ENCODE data around the gene CERKL.

Gene CERKL

DNA sequence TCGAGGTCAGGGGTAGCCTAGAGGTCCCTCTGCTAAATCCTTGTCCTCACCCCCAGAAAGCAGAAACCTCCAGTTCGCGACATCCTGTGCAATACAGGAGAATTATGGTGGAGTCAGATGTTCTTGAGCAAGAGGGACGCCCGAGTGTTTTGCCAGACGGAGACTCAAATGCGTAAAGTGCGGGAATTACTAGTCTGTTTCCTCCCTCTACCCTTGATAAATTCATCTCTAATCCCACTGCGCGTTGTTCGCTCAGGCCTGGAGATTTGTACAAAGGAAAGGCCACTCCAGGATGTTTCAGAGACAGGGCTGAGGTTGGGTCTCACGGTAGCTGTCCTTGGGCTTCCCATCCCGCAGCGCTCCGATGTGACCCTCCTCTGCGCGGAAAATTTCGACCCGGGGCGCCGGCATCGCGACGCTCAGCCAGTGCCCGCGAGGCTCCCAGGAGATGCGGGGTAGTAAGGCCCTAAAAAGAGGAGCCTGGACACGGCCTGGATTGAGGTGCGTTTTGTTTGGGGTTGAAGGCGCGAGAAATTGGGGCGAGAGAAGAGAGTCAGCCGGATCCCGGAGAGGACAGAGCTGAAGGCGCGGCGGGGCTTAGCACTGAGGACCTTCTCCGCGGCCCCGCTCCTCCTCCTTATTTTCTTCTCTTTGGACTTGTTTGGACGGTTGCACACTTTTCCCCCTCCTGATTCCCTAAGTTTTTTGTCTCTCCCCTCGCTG, 26.1 kb upstream of the CERKL start:
- TF ChIP-seq SIN3A (IDR thresholded peaks at IDR 0.05; ENCODE audit: borderline replicate concordance, insufficient read depth, low read length) (no peak), POLR2AphosphoS5 (IDR thresholded peaks at IDR 0.05; ENCODE audit: low read depth, low read length) (no peak), FOXP2 (optimal IDR thresholded peaks at IDR 0.05; ENCODE audit: borderline replicate concordance, extremely low read depth, extremely low read length, insufficient read depth) (no peak), TAF1 (IDR thresholded peaks at IDR 0.05; ENCODE audit: borderline replicate concordance, insufficient read depth, low read length) (no peak)
- TF ChIP-seq, protein P1, sequence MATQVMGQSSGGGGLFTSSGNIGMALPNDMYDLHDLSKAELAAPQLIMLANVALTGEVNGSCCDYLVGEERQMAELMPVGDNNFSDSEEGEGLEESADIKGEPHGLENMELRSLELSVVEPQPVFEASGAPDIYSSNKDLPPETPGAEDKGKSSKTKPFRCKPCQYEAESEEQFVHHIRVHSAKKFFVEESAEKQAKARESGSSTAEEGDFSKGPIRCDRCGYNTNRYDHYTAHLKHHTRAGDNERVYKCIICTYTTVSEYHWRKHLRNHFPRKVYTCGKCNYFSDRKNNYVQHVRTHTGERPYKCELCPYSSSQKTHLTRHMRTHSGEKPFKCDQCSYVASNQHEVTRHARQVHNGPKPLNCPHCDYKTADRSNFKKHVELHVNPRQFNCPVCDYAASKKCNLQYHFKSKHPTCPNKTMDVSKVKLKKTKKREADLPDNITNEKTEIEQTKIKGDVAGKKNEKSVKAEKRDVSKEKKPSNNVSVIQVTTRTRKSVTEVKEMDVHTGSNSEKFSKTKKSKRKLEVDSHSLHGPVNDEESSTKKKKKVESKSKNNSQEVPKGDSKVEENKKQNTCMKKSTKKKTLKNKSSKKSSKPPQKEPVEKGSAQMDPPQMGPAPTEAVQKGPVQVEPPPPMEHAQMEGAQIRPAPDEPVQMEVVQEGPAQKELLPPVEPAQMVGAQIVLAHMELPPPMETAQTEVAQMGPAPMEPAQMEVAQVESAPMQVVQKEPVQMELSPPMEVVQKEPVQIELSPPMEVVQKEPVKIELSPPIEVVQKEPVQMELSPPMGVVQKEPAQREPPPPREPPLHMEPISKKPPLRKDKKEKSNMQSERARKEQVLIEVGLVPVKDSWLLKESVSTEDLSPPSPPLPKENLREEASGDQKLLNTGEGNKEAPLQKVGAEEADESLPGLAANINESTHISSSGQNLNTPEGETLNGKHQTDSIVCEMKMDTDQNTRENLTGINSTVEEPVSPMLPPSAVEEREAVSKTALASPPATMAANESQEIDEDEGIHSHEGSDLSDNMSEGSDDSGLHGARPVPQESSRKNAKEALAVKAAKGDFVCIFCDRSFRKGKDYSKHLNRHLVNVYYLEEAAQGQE (IDR thresholded peaks at IDR 0.05; ENCODE audit: insufficient read depth in 1 of 2, low read depth in 2 of 2, low read length in 2 of 2) = no peak

DNA sequence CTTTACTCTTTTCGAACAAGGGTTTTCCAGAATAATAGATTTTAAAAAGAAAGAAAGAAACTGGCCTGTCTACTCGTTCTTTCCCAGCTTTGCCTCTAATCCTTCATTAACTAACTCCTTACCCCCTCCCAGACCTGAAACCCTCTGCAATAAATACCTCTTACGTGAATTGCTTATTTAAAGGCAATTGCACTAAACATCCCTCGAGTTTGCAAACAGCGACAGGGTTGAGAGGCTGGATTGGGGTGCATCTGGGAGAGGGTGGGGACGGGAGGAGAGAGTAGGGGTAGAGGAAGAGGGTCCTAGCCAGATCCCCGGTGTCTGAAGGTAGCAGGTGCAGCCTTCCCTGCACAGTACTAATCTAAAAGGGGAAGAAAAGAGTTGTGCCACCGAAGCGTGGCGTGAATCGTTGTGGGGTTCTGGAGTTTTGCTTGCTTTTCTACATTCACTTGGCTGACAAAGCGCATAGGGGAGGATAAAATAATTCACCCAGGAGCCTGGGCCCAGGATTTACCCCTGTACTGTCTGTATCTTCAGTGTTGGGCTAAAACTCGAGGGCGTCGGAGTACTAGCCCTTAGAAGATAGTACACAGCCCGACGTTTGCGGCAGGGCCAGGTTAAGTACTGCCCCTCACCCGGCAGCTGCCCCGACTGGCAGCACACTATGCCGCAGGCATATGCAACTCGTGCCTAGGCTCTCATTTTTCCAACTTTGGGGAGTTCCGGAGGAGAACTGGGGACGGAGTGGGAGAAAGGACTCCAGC, 25.3 kb upstream of the CERKL start:
- TF ChIP-seq POLR2AphosphoS5 (IDR thresholded peaks at IDR 0.05; ENCODE audit: low read depth, low read length) (no peak), TAF1 (IDR thresholded peaks at IDR 0.05; ENCODE audit: borderline replicate concordance, insufficient read depth, low read length) (no peak), FOXP2 (optimal IDR thresholded peaks at IDR 0.05; ENCODE audit: borderline replicate concordance, extremely low read depth, extremely low read length, insufficient read depth) (no peak)
- TF ChIP-seq, protein P1 (IDR thresholded peaks at IDR 0.05; ENCODE audit: insufficient read depth in 1 of 2, low read depth in 2 of 2, low read length in 2 of 2) = no peak

DNA sequence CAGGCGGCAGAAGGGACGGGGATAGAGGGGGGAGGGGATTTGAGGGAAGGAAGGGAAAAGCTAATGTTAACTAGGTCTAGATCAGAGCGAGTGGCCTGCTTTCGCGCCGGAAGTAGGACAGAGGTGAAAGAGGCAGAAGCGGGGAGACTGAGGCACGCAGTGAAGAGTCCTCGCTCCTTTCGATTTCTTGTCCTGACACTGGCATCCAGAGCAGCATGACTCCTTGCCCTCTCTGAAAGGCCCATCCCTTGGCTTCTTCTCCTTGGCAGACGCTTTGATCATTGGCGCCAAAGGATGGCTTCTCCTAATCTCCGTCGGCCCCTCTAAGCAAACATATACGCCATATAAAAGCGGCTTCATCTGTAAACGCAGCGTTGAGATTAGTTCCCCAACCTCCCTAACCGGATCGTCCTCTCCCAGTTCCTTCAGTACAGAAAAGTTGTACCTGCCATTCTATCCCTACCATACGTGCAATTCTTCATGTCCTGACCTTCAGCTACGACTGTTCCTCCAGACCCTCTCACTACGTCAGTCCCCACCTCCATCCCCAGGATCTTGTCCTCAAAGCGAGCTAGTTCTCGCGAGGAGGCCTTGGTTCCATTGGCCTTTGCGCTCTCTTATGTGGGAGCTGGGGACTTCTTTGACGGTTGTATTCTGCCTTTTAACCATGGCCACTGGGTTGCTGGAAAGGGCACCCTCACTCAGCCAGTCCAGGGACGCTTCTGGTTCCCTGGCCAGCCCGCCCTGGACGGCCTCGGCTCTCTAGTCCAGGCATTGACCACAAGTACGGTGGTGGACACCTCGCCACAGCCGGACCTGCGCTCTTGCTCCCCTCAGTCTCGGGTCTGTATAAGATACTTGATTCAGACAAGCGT, 24.3 kb upstream of the CERKL start:
- TF ChIP-seq POLR2AphosphoS5 (IDR thresholded peaks at IDR 0.05; ENCODE audit: low read depth, low read length) = no peak
- no peak for TF ChIP-seq SIN3A (IDR thresholded peaks at IDR 0.05; ENCODE audit: borderline replicate concordance, insufficient read depth, low read length)
- no peak for TF ChIP-seq FOXP2 (optimal IDR thresholded peaks at IDR 0.05; ENCODE audit: borderline replicate concordance, extremely low read depth, extremely low read length, insufficient read depth)
- TF ChIP-seq TAF1 (IDR thresholded peaks at IDR 0.05; ENCODE audit: borderline replicate concordance, insufficient read depth, low read length) = no peak
- TF ChIP-seq, protein P1 (IDR thresholded peaks at IDR 0.05; ENCODE audit: insufficient read depth in 1 of 2, low read depth in 2 of 2, low read length in 2 of 2) = no peak

DNA sequence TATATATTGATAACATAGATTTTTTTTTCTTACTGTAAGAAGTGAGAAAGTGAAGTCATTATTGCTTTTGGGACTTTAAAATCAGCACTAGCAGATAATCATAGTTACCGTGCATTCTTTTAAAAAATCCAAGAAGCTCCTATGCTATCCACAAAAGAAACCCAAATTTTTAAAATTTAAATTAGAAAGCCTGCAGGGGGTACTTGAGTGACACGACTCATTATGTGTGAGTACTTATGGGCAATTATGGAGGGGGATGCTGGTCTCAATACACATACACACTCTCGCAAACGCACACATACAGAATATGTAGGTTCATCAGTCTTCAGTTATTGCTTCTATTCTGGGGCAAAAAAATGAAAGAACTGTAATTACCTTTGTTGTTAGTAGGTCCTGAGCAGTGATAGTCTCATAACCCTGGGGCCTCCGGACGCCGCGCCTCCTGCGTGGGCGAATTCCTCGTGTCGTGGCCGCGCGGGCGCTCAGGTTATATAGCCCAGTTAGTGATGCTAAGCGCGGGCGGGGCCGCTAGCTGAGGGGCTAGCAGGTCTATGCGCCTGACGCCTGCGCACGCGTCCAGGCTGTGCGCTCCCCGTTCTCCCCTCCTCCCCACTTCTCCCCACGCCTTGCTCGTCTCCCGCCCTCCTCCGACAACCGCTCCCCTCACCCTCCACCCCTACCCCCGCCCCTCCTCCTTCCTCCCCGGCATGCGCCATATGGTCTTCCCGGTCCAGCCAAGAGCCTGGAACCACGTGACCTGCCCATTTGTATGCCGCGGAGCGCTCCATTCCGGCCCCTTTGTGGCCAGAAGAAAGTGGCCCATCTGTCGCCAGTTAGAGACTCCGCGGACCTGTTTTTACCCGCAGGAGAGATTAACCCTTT, 23.4 kb upstream of the CERKL start, which contains the start of gene NEUROD1:
NEUROD1 (minus strand) TSS at position 463 of the 882 bp plus-strand sequence. CDS start 1,657 bp downstream, outside the sequence.
- TF ChIP-seq, protein P1 (IDR thresholded peaks at IDR 0.05; ENCODE audit: insufficient read depth in 1 of 2, low read depth in 2 of 2, low read length in 2 of 2) = no peak
- TF ChIP-seq POLR2AphosphoS5 (IDR thresholded peaks at IDR 0.05; ENCODE audit: low read depth, low read length) = no peak
- TF ChIP-seq FOXP2 (optimal IDR thresholded peaks at IDR 0.05; ENCODE audit: borderline replicate concordance, extremely low read depth, extremely low read length, insufficient read depth) = no peak
- no peak for TF ChIP-seq SIN3A (IDR thresholded peaks at IDR 0.05; ENCODE audit: borderline replicate concordance, insufficient read depth, low read length)
- no peak for TF ChIP-seq TAF1 (IDR thresholded peaks at IDR 0.05; ENCODE audit: borderline replicate concordance, insufficient read depth, low read length)

Measured in PFSK-1 (cell line).